ENCODE results near the gene PIGS.
"Not testable (repeated sequence)": the region's sequence is repeated elsewhere in the genome, so short reads cannot be mapped to it uniquely, and the experiment has no call there.

The PIGS gene

GRCh38 chr17:28527859-28528258 lies 43.5 kb downstream of the PIGS start:
- TF ChIP-seq MAX (IDR thresholded peaks at IDR 0.05; ENCODE audit: low read depth, low read length) (no peak), POLR2A (IDR thresholded peaks at IDR 0.05; ENCODE audit: extremely low read depth, insufficient read length) (no peak), CTCF (IDR thresholded peaks at IDR 0.05; ENCODE audit: low read depth, low read length) (no peak)
- H3K4me3 ChIP-seq (ENCODE audit: low read depth, low read length), result no peak overlapping the region
- no peak for DNase-seq (ENCODE audit: low read depth)

- no peak overlapping the region for H3K4me3 ChIP-seq (ENCODE audit: low read depth, low read length)
- TF ChIP-seq MAX (IDR thresholded peaks at IDR 0.05; ENCODE audit: low read depth, low read length) (no peak), CTCF (IDR thresholded peaks at IDR 0.05; ENCODE audit: low read depth, low read length) (no peak), POLR2A (IDR thresholded peaks at IDR 0.05; ENCODE audit: extremely low read depth, insufficient read length) (no peak), MYC (IDR thresholded peaks at IDR 0.05; ENCODE audit: low read depth, low read length) (no peak)
- DNase-seq (ENCODE audit: low read depth), result no peak
Measured at GRCh38 chr17:28527181-28527681, 44.1 kb downstream of the PIGS start.

GRCh38 chr17:28526381-28526780 lies 44.9 kb downstream of the PIGS start:
- H3K4me3 ChIP-seq (ENCODE audit: low read depth, low read length), result no peak overlapping the region
- TF ChIP-seq MYC (IDR thresholded peaks at IDR 0.05; ENCODE audit: low read depth, low read length) (no peak), MAX (IDR thresholded peaks at IDR 0.05; ENCODE audit: low read depth, low read length) (no peak), POLR2A (IDR thresholded peaks at IDR 0.05; ENCODE audit: extremely low read depth, insufficient read length) (no peak), CTCF (IDR thresholded peaks at IDR 0.05; ENCODE audit: low read depth, low read length) (no peak)
- DNase-seq (ENCODE audit: low read depth), result no peak

- DNase-seq (ENCODE audit: low read depth), result no peak
- no peak for TF ChIP-seq MYC (IDR thresholded peaks at IDR 0.05; ENCODE audit: low read depth, low read length)
- H3K4me3 ChIP-seq (ENCODE audit: low read depth, low read length), result no peak overlapping the region
Measured at GRCh38 chr17:28524476-28525424, 46.6 kb downstream of the PIGS start.

- DNase-seq (ENCODE audit: low read depth), result no peak
- TF ChIP-seq CTCF (IDR thresholded peaks at IDR 0.05; ENCODE audit: low read depth, low read length) (no peak), MYC (IDR thresholded peaks at IDR 0.05; ENCODE audit: low read depth, low read length) (no peak)
- no peak overlapping the region for H3K4me3 ChIP-seq (ENCODE audit: low read depth, low read length)
Measured at GRCh38 chr17:28523876-28524275, 47.4 kb downstream of the PIGS start.

- DNase-seq (ENCODE audit: low read depth), result no peak
- no peak overlapping the region for H3K4me3 ChIP-seq (ENCODE audit: low read depth, low read length)
- no peak for TF ChIP-seq POLR2A (IDR thresholded peaks at IDR 0.05; ENCODE audit: extremely low read depth, insufficient read length)
- no peak for TF ChIP-seq CTCF (IDR thresholded peaks at IDR 0.05; ENCODE audit: low read depth, low read length)
- no peak for TF ChIP-seq MYC (IDR thresholded peaks at IDR 0.05; ENCODE audit: low read depth, low read length)
- TF ChIP-seq MAX (IDR thresholded peaks at IDR 0.05; ENCODE audit: low read depth, low read length), result no peak
Measured at GRCh38 chr17:28523186-28523585, 48.1 kb downstream of the PIGS start.

- H3K4me3 ChIP-seq (ENCODE audit: low read depth, low read length); DNase-seq (ENCODE audit: low read depth): not testable (repeated sequence)
Measured at GRCh38 chr17:28522281-28522680, 49.0 kb downstream of the PIGS start.

Measured in NB4 (cell line).